Kidney (tissue), 14 donors: ENCODE data around the gene SLC3A2. TPM values are rescaled to one million over a fixed set of nuclear protein-coding genes. Genes with fewer than 3 reads are reported as not detected.

ENCODE experiments used
- DNase-seq, 5 donors: peaks; one replicate each; pipeline ENCODE4 v3.0.0-alpha.2; 2013 to 2020
- FAIRE-seq: peaks from 2 replicates; lab custom pipeline; 2012; peaks lifted over from hg19 to GRCh38; lab: Jason Lieb, UNC
- H3K27ac ChIP-seq, 2 donors: one replicate each; pipeline ENCODE4 v1.7.0; 2013; ENCODE audit warnings: low read depth in 2 of 2, low read length in 2 of 2, inconsistent platforms in 1 of 2
- H3K27me3 ChIP-seq: one replicate; pipeline ENCODE4 v1.7.1; 2013; ENCODE audit warnings: low read length, inconsistent platforms; ENCODE audit not compliant: control insufficient read depth, insufficient read depth
- H3K36me3 ChIP-seq, 3 donors: one replicate each; pipeline versions ENCODE4 v1.7.0 to v1.7.1; 2013; ENCODE audit warnings: low read length in 3 of 3, control low read depth in 1 of 3, inconsistent platforms in 1 of 3; ENCODE audit not compliant: insufficient read depth in 3 of 3, control insufficient read depth in 2 of 3
- H3K4me1 ChIP-seq, 3 donors: one replicate each; pipeline versions ENCODE4 v1.7.0 to v1.7.1; 2013; ENCODE audit warnings: low read length in 3 of 3, inconsistent platforms in 1 of 3, low read depth in 1 of 3; ENCODE audit not compliant: control insufficient read depth in 2 of 3, insufficient read depth in 2 of 3
- H3K4me3 ChIP-seq, 3 donors: one replicate each; pipeline versions ENCODE4 v1.7.0 to v1.8.1; 2013; ENCODE audit warnings: low read length in 3 of 3, control low read depth in 1 of 3, inconsistent platforms in 1 of 3
- H3K9ac ChIP-seq, 3 donors: one replicate each; pipeline versions ENCODE4 v1.7.0 to v1.7.1; 2013; ENCODE audit warnings: low read length in 3 of 3, control low read depth in 1 of 3, inconsistent platforms in 1 of 3
- H3K9me3 ChIP-seq, 3 donors: one replicate each; pipeline versions ENCODE4 v1.7.0 to v1.7.1; 2013; ENCODE audit warnings: low read length in 3 of 3, control low read depth in 1 of 3, inconsistent platforms in 1 of 3; ENCODE audit not compliant: control insufficient read depth in 2 of 3, insufficient read depth in 1 of 3
- intact Hi-C: fragments of 100-400 bp; cut with DNase I; formaldehyde crosslinking; loops from one replicate; pipeline ENCODE4 v1.11.1; 2022
- polyA plus RNA-seq: library from polyadenylated mRNA; stranded (reverse); fragments of 350-450 nt; fragmentation: Illumina TruSeq; extraction: RNeasy Lipid Tissue Mini Kit (QIAGEN cat#74804); gene quantifications from one replicate; pipeline ENCODE4 v1.2.3, GENCODE V29; 2014; ENCODE audit warnings: low read depth, low replicate concordance; ENCODE audit not compliant: insufficient read depth
- total RNA-seq: library from RNA; stranded (reverse); fragmentation: NEBNext Ultra II Directional; extraction: Animal tissue kit (Norgen Biotek cat#: 25700); gene quantifications from one replicate; pipeline ENCODE4 v1.2.1, GENCODE V29; 2021
- TF ChIP-seq, protein P1 (sequence below): IDR thresholded peaks from 3 replicates; pipeline ENCODE4 v1.5.1; 2012; ENCODE audit warnings: mild to moderate bottlenecking, moderate library complexity, borderline replicate concordance; ENCODE audit not compliant: insufficient read depth; ENCODE audit errors: extremely low read depth
- donor health status: control.
- donor health status: control.
- donor health status: control.
- donor health status: control.
- donor health status: control.
- donor health status: DM: yes; HTN: yes; CAD: no.
- donor health status: Normal renal cell carcinoma (clear cell type).

SLC3A2 gene
- total and polyA plus RNA-seq, 2 donors from 2014 or later: 203 to 299 TPM

DNA sequence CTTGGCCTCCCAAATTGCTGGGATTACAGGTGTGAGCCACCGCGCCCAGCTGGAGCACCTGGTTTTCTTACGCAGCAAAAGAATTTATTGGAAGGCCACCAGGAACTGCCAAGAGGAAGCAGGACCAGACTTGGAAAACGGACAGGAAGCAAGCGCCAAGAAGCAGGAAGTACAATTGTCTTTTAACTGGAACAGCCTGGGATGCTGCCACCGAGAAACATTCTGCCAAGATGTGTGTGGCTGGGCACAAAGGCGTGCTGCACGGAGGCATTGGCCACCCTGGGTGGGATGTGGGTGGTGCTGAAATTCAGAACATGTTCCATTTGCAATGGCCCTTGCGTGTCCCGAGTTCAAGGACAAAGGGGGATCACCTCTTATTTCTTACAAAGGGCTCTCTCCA lies 15.4 kb downstream of the SLC3A2 start:
- FAIRE-seq (no peak), DNase-seq (no peak)
- Histone ChIP-seq H3K36me3 (no peaks in the 10 kb centered on the region), H3K9me3 (no peaks in the 10 kb centered on the region), H3K4me1 (peaks cover 0 to under 1% (median 0%) of the 10 kb centered on the region in 3 donors), H3K27ac (peak overlapping the region in 1 of 2 donors; percentile 39), H3K4me3 (no peak overlapping the region), H3K27me3 (no peaks in the 10 kb centered on the region), H3K9ac (no peak overlapping the region)
- intact Hi-C loops: no loop called here
- TF ChIP-seq, protein P1, sequence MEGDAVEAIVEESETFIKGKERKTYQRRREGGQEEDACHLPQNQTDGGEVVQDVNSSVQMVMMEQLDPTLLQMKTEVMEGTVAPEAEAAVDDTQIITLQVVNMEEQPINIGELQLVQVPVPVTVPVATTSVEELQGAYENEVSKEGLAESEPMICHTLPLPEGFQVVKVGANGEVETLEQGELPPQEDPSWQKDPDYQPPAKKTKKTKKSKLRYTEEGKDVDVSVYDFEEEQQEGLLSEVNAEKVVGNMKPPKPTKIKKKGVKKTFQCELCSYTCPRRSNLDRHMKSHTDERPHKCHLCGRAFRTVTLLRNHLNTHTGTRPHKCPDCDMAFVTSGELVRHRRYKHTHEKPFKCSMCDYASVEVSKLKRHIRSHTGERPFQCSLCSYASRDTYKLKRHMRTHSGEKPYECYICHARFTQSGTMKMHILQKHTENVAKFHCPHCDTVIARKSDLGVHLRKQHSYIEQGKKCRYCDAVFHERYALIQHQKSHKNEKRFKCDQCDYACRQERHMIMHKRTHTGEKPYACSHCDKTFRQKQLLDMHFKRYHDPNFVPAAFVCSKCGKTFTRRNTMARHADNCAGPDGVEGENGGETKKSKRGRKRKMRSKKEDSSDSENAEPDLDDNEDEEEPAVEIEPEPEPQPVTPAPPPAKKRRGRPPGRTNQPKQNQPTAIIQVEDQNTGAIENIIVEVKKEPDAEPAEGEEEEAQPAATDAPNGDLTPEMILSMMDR: no peak

- Histone ChIP-seq H3K9ac (no peak overlapping the region), H3K4me1 (no peaks in the 10 kb centered on the region), H3K27me3 (no peaks in the 10 kb centered on the region), H3K9me3 (no peaks in the 10 kb centered on the region), H3K27ac (no peak overlapping the region), H3K36me3 (no peaks in the 10 kb centered on the region), H3K4me3 (no peak overlapping the region)
- DNase-seq (no peak), FAIRE-seq (no peak)
- TF ChIP-seq, protein P1: no peak
- intact Hi-C loops: no loop called here
Observed at GRCh38 chr11:62897311-62897710, 16.6 kb downstream of the SLC3A2 start.

GRCh38 chr11:62898027-62898426 lies 17.3 kb downstream of the SLC3A2 start:
- no peak overlapping the region for H3K27ac ChIP-seq
- TF ChIP-seq, protein P1: no peak
- no peak overlapping the region for H3K9ac ChIP-seq
- no peaks in the 10 kb centered on the region for H3K4me1 ChIP-seq
- no peak overlapping the region for H3K4me3 ChIP-seq
- no peak for FAIRE-seq
- no peaks in the 10 kb centered on the region for H3K36me3 ChIP-seq
- intact Hi-C loops: no loop called here
- no peaks in the 10 kb centered on the region for H3K27me3 ChIP-seq
- no peaks in the 10 kb centered on the region for H3K9me3 ChIP-seq
- no peak for DNase-seq

- Histone ChIP-seq H3K9me3 (no peaks in the 10 kb centered on the region), H3K4me1 (peaks cover 0 to 8% (median under 1%) of the 10 kb centered on the region in 3 donors), H3K4me3 (no peak overlapping the region), H3K27me3 (no peaks in the 10 kb centered on the region), H3K36me3 (no peaks in the 10 kb centered on the region), H3K9ac (no peak overlapping the region), H3K27ac (no peak overlapping the region)
- FAIRE-seq (no peak), DNase-seq (no peak)
- intact Hi-C loops: no loop called here
- TF ChIP-seq, protein P1: no peak
Observed at GRCh38 chr11:62902932-62903331, 22.2 kb downstream of the SLC3A2 start.
